Measurements from ENCODE around the gene FBLN2. TPM values are rescaled to one million over a fixed set of nuclear protein-coding genes. Genes with fewer than 3 reads are reported as not detected.

FBLN2 gene
- polyA plus RNA-seq, 1 of the 3 experiments (the other 2 are of a cell fraction): 5.2 TPM

- no peak for TF ChIP-seq MAX (IDR thresholded peaks at IDR 0.05; ENCODE audit: low read depth)
- TF ChIP-seq MXI1 (IDR thresholded peaks at IDR 0.05; ENCODE audit: low read depth, low read length): no peak
- no peak for TF ChIP-seq RAD21 (IDR thresholded peaks at IDR 0.05; ENCODE audit: low read length)
- TF ChIP-seq RCOR1 (IDR thresholded peaks at IDR 0.05; ENCODE audit: low read length): no peak
- TF ChIP-seq SMC3 (IDR thresholded peaks at IDR 0.05; ENCODE audit: low read depth, low read length): no peak
- no peak for TF ChIP-seq REST (IDR thresholded peaks at IDR 0.05; ENCODE audit: low read depth, low read length)
Measured at GRCh38 chr3:13669457-13669856, 120.5 kb downstream of the FBLN2 start (continued).

GRCh38 chr3:13670292-13670691 is 121.4 kb downstream of the FBLN2 start:
- ChIA-PET CTCF (interaction anchor here (0.9 to 8.1 kb wide), 7 partner anchors 13 to 253 kb away, joined by 3 to 69 read pairs (median 4); partner anchors contain the start of gene WNT7A), POLR2A (no interaction called here)
- no peaks in the 10 kb centered on the region; a peak in 1 of 4 replicates for H3K4me1 ChIP-seq (ENCODE audit: control insufficient read depth in 1 of 2, insufficient read depth in 2 of 2, low read depth in 1 of 2, low read length in 1 of 2)
- TF ChIP-seq USF1 (IDR thresholded peaks at IDR 0.05; ENCODE audit: borderline replicate concordance, low read depth) (no peak), ZBTB33 (IDR thresholded peaks at IDR 0.05; ENCODE audit: borderline replicate concordance, low read depth) (no peak), SIN3A (IDR thresholded peaks at IDR 0.05; ENCODE audit: borderline replicate concordance, low read depth, low read length) (no peak), EP300 (IDR thresholded peaks at IDR 0.05; ENCODE audit: borderline replicate concordance in 1 of 2, low read depth in 1 of 2, low read length in 1 of 2) (no peak), NFIC (IDR thresholded peaks at IDR 0.05; ENCODE audit: borderline replicate concordance) (no peak), USF2 (IDR thresholded peaks at IDR 0.05; ENCODE audit: borderline replicate concordance, low read depth, low read length) (no peak), EZH2phosphoT487 (IDR thresholded peaks at IDR 0.05; ENCODE audit: borderline replicate concordance, low read depth) (no peak), CTCF (IDR thresholded peaks at IDR 0.05) (no peak), YY1 (IDR thresholded peaks at IDR 0.05; ENCODE audit: low read depth) (no peak), RAD21 (IDR thresholded peaks at IDR 0.05; ENCODE audit: low read length) (no peak), TEAD4 (IDR thresholded peaks at IDR 0.05; ENCODE audit: borderline replicate concordance, insufficient read depth) (no peak), RXRA (IDR thresholded peaks at IDR 0.05; ENCODE audit: borderline replicate concordance, low read depth) (no peak), FOXM1 (IDR thresholded peaks at IDR 0.05; ENCODE audit: low read depth) (no peak), FOXJ3 (CRISPR knock-in tag; IDR thresholded peaks at IDR 0.05) (no peak), IRF3 (IDR thresholded peaks at IDR 0.05; ENCODE audit: low read depth, low read length) (no peak)
- H3K79me2 ChIP-seq (ENCODE audit: insufficient read depth): no peaks in the 10 kb centered on the region
- no peak overlapping the region for H3K4me3 ChIP-seq (ENCODE audit: low read depth in 2 of 2, low read length in 1 of 2)
- H3K9me2 ChIP-seq: no peaks in the 10 kb centered on the region
- no peak overlapping the region for H3K9ac ChIP-seq
- no peaks in the 10 kb centered on the region for H3K36me3 ChIP-seq (replicated peaks in 1 of 2; ENCODE audit: control insufficient read depth in 1 of 2, insufficient read depth in 2 of 2, low read length in 1 of 2)
- no peaks in the 10 kb centered on the region for H4K20me1 ChIP-seq (ENCODE audit: insufficient read depth)
- WGBS (ENCODE audit: low lambda C conversion rate): 56% methylated on average over 4 of the region's 4 CpGs
- no peak overlapping the region for H2AFZ ChIP-seq (ENCODE audit: low read depth)
- H3K27me3 ChIP-seq (ENCODE audit: insufficient read depth): no peaks in the 10 kb centered on the region
- H3F3A ChIP-seq (replicated peaks; ENCODE audit: insufficient read depth): no peaks in the 10 kb centered on the region
- no peaks in the 10 kb centered on the region for H3K9me3 ChIP-seq
- DNase-seq: no peak
- H3K27ac ChIP-seq (ENCODE audit: low read depth in 2 of 2, low read length in 1 of 2): no peak overlapping the region
- H3K4me2 ChIP-seq: no peak overlapping the region

Measured in SK-N-SH (cell line).